Measurements from ENCODE around the gene GRHL1.

GRCh38 chr2:10029875-10030223 lies 78.4 kb downstream of the GRHL1 start:
- no peak for TF ChIP-seq GATA2 (IDR thresholded peaks at IDR 0.05; ENCODE audit: low read depth, low read length)
- TF ChIP-seq GATA3 (IDR thresholded peaks at IDR 0.05; ENCODE audit: low read depth, low read length): no peak
